GM18526 (cell line): ENCODE results near the gene RIMBP2.

ENCODE experiments used
- POLR2A ChIP-seq: IDR thresholded peaks from 3 replicates; pipeline ENCODE4 v1.6.1; 2011; ENCODE audit not compliant: insufficient read length; ENCODE audit errors: extremely low read depth

Gene RIMBP2

DNA sequence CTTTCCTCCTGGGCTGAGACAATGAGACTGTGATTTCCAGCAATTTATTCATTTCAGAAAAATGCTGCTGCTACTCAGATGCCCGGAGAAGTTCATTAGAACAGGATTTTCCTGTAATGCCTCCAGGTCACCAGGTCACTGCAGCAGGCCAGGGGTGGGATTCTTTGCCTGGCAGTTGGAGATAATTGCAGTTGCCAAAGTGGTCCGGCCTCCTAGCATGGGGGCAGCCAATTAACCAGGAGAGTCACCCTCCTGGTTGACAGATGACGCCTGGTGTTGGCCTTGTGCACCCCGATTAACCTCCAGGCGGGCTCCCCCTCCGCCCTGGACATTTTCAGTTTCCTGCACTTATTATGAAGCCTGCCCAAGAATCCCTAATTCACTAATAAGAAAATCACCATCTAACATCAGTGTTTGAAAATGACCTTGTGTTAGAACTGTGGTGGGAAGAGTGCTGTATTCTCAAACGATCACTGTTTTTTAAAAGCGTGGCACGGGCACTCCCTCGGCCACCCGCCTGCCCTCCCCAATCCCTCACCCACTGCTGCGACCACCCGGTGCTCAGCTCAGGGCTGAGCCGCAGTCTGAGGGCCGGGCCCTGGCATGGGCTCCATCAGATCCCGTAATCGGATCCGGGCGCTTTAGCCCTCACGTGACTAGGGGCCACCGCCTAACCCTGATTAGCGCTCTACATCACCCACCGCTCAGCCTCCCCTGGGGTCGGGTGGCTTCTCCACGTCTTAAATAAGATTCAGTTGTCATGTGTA, 12.9 kb downstream of the RIMBP2 start:
- no peak for TF ChIP-seq POLR2A

GRCh38 chr12:130701402-130701744, 14.7 kb downstream of the RIMBP2 start:
- no peak for TF ChIP-seq POLR2A

DNA sequence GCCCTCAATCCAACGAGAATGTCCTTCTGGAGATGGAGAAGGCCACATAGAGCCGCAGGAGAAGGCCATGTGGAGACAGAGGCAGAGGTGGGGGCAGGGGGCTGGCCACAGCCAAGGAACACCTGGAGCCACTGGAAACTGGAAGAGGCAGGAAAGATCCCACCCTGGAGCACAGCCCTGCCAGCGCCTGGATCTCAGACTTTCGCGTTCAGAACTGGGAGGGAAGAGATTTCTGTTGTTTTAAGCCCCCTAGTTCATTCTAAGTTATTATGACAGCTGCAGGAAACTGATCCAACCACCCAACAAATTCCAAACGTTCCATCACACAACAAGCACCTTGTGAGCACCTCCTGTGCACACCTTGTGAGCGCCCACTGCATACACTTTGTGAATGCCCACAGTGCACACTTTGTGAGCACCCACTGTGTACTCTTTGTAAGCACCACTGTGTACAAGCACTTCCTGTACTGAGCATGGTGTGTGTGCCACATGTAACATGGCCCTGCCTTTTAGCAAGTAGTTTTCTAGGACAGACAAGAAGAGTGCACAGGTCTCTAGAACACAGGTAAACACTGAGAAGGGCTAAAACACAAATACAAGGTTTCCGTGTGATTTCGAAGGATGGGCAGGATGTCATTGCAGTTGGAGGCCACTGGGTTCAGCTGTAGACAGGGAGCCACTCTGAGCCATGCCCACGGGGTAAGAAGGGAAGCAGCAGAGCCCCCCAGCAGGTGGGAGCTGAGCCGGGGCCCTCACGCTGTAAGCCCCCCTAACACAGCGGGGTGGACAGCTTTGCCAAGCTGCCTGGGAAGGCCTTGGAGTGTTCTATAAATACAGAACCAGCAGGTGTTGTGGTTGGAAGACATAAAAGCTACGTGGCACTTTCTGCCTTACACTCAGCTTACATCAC, 15.4 kb downstream of the RIMBP2 start:
- no peak for TF ChIP-seq POLR2A

GRCh38 chr12:130698106-130698505, 18.0 kb downstream of the RIMBP2 start:
- no peak for TF ChIP-seq POLR2A

DNA sequence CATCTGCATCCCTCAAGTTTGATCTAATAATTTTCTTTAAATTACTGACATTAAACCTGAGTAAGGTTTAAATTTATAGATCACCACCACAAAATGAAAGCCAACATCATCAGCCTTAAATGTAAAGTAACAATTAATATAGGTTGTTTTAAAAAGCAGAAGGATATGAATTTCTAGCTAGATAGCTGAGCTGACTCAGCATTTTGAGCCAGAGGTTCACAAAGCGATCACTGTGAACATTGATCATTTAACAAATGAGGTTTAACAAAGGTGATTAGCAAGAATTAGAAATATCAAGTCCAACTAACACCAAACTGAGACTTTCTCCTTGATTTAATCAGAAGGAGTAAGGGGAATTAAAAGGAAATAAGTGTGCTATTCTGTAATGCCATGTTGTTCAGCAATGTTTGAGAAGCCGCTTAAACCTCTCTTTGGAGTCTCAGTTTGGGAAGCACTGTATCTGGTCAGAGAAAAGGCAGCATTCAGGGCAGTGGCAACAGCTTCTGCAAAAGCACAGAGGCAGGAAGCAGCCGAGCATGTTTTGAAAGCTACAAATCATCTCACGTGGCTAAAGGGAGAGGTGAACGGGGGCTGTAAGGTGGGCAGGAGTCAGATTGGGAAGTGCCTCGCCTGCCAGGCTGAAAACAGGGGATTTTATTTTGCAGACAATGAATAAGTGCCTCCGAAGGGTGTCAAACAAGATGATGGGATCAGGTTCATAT, 19.6 kb downstream of the RIMBP2 start:
- TF ChIP-seq POLR2A = no peak

- TF ChIP-seq POLR2A = no peak
These were observed 21.0 kb downstream of the RIMBP2 start for GRCh38 chr12:130695061-130695460.

GRCh38 chr12:130689408-130690405, 26.4 kb downstream of the RIMBP2 start:
- no peak for TF ChIP-seq POLR2A

DNA sequence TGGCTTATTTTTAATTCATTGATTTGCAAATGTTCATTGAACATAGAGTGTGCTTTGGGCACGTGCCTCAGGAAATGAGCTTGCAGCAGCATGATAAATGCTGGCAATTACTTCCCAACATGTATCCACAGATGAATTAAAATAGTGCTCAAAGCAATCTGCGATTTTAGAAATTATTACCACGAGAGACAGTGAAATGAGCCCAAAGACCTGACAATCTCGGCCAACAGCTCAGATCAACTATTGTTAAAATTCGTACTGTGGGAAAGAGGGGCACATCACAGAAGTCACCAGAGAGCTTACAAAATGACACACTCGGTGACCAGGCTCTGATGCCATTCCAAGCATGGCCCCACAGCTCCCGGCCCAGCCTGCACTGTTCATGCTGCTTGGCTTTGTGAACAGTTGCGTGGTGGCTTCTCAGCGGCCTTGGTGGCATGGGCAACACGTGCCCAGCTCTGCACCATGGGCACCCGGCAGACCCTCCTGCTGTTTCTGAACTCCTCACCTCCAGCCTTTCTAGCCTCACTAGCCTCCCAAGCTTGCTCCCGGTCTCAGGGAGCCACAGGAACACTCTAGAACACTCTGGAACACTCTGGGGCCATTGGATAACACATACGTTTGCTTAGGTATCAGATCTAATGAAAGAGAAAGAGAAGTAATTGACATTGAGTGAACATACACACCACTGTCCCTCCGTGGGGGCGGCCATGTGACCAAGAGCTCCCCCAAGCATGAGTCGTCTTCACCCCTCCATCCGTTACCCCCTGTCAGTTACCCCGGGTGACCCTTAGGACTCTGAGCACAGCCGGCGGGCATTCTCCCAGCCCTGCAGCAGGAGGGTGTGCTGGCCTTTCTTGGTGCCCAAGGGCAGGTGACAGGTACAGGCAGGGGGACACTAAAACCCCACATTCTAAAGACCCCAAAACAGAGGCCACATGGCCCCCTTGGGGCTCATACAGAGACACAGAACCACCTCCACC, 28.0 kb downstream of the RIMBP2 start:
- no peak for TF ChIP-seq POLR2A

GRCh38 chr12:130687190-130687589, 28.9 kb downstream of the RIMBP2 start:
- TF ChIP-seq POLR2A = no peak

- no peak for TF ChIP-seq POLR2A
These were observed 29.5 kb downstream of the RIMBP2 start for GRCh38 chr12:130686511-130686991.

GRCh38 chr12:130685850-130686249, 30.2 kb downstream of the RIMBP2 start:
- TF ChIP-seq POLR2A = no peak

GRCh38 chr12:130685250-130685787, 30.8 kb downstream of the RIMBP2 start:
- no peak for TF ChIP-seq POLR2A

DNA sequence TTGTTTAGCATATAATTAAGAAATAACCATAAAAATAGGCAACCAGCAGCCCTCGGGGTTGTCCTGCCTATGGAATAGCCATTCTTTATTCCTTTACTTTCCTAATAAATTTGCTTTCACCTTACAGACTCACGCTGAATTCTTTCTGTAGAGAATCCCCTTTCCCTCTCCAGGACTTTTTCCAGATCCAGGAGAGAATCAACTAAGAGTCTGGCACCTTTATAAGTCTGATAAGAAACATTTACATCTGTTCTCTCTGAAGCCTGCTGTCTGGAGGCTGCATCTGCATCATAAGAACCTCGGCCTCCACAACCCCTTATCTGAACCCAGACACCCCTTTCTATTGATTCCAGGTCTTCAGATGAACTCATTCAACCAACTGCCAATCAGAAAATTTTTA, 32.3 kb downstream of the RIMBP2 start:
- no peak for TF ChIP-seq POLR2A
